ENCODE data around the gene CD46. TPM values are rescaled to one million over a fixed set of nuclear protein-coding genes. Genes with fewer than 3 reads are reported as not detected.

The CD46 gene
- polyA plus RNA-seq, 1 donor from 2014 or later, result 393 TPM

- Histone ChIP-seq H3K4me2 (ENCODE audit: low read length) (no peak overlapping the region), H3K9ac (ENCODE audit: low read length) (no peak overlapping the region), H3K9me2 (ENCODE audit: insufficient read depth, low read length) (no peaks in the 10 kb centered on the region), H4K20me1 (ENCODE audit: insufficient read depth) (no peaks in the 10 kb centered on the region), H2AFZ (ENCODE audit: low read depth, low read length) (no peak overlapping the region), H3K27ac (ENCODE audit: low read length) (no peak overlapping the region), H3K9me3 (ENCODE audit: low read length) (no peaks in the 10 kb centered on the region), H3K4me3 (ENCODE audit: low read length) (no peak overlapping the region), H3K79me2 (replicated peaks; ENCODE audit: insufficient read depth, low read length) (no peaks in the 10 kb centered on the region), H3K27me3 (ENCODE audit: insufficient read depth, low read depth, low read length) (no peaks in the 10 kb centered on the region), H3F3A (ENCODE audit: insufficient read depth, low read length, poor library complexity, severe bottlenecking) (no peaks in the 10 kb centered on the region), H3K36me3 (ENCODE audit: insufficient read depth, low read length) (no peaks in the 10 kb centered on the region)
- TF ChIP-seq RAD21 (conservative IDR thresholded peaks at IDR 0.05), result no peak
- TF ChIP-seq EZH2 (IDR thresholded peaks at IDR 0.05; ENCODE audit: borderline replicate concordance, insufficient read depth, low read length, poor library complexity, severe bottlenecking), result no peak
- no peak for TF ChIP-seq REST (IDR thresholded peaks at IDR 0.05; ENCODE audit: borderline replicate concordance)
- TF ChIP-seq TAF1 (IDR thresholded peaks at IDR 0.05; ENCODE audit: low read depth), result no peak
- TF ChIP-seq, protein P1, sequence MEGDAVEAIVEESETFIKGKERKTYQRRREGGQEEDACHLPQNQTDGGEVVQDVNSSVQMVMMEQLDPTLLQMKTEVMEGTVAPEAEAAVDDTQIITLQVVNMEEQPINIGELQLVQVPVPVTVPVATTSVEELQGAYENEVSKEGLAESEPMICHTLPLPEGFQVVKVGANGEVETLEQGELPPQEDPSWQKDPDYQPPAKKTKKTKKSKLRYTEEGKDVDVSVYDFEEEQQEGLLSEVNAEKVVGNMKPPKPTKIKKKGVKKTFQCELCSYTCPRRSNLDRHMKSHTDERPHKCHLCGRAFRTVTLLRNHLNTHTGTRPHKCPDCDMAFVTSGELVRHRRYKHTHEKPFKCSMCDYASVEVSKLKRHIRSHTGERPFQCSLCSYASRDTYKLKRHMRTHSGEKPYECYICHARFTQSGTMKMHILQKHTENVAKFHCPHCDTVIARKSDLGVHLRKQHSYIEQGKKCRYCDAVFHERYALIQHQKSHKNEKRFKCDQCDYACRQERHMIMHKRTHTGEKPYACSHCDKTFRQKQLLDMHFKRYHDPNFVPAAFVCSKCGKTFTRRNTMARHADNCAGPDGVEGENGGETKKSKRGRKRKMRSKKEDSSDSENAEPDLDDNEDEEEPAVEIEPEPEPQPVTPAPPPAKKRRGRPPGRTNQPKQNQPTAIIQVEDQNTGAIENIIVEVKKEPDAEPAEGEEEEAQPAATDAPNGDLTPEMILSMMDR (IDR thresholded peaks at IDR 0.05; ENCODE audit: poor library complexity, severe bottlenecking), result no peak
- no peak for TF ChIP-seq EP300 (conservative IDR thresholded peaks at IDR 0.05; ENCODE audit: poor library complexity, severe bottlenecking)
- no peak for TF ChIP-seq POLR2AphosphoS5 (IDR thresholded peaks at IDR 0.05)
- TF ChIP-seq SMC3 (conservative IDR thresholded peaks at IDR 0.05; ENCODE audit: poor library complexity), result no peak
- no peak for TF ChIP-seq MXI1 (conservative IDR thresholded peaks at IDR 0.05; ENCODE audit: poor library complexity, severe bottlenecking)
These were observed 58.3 kb downstream of the CD46 start for GRCh38 chr1:207810173-207810572.

GRCh38 chr1:207810606-207811295 is 58.9 kb downstream of the CD46 start:
- Histone ChIP-seq H3K4me3 (ENCODE audit: low read length) (no peak overlapping the region), H3K27me3 (ENCODE audit: insufficient read depth, low read depth, low read length) (no peaks in the 10 kb centered on the region), H3K9ac (ENCODE audit: low read length) (no peak overlapping the region), H3F3A (ENCODE audit: insufficient read depth, low read length, poor library complexity, severe bottlenecking) (no peaks in the 10 kb centered on the region), H2AFZ (ENCODE audit: low read depth, low read length) (no peak overlapping the region), H3K27ac (ENCODE audit: low read length) (no peak overlapping the region), H3K9me2 (ENCODE audit: insufficient read depth, low read length) (no peaks in the 10 kb centered on the region), H3K4me2 (ENCODE audit: low read length) (no peak overlapping the region), H4K20me1 (ENCODE audit: insufficient read depth) (no peaks in the 10 kb centered on the region), H3K79me2 (replicated peaks; ENCODE audit: insufficient read depth, low read length) (no peaks in the 10 kb centered on the region), H3K9me3 (ENCODE audit: low read length) (no peaks in the 10 kb centered on the region), H3K36me3 (ENCODE audit: insufficient read depth, low read length) (no peaks in the 10 kb centered on the region)
- TF ChIP-seq EP300 (conservative IDR thresholded peaks at IDR 0.05; ENCODE audit: poor library complexity, severe bottlenecking) (no peak), TAF1 (IDR thresholded peaks at IDR 0.05; ENCODE audit: low read depth) (no peak), MXI1 (conservative IDR thresholded peaks at IDR 0.05; ENCODE audit: poor library complexity, severe bottlenecking) (no peak), POLR2AphosphoS5 (IDR thresholded peaks at IDR 0.05) (no peak), REST (IDR thresholded peaks at IDR 0.05; ENCODE audit: borderline replicate concordance) (no peak), RAD21 (conservative IDR thresholded peaks at IDR 0.05) (no peak), SMC3 (conservative IDR thresholded peaks at IDR 0.05; ENCODE audit: poor library complexity) (no peak), EZH2 (IDR thresholded peaks at IDR 0.05; ENCODE audit: borderline replicate concordance, insufficient read depth, low read length, poor library complexity, severe bottlenecking) (no peak)
- TF ChIP-seq, protein P1 (IDR thresholded peaks at IDR 0.05; ENCODE audit: poor library complexity, severe bottlenecking), result no peak

All from neural cell (in vitro differentiated cells).